HUES64 (cell line): ENCODE results near the gene MAPK14.

ENCODE experiments used
- H3K27ac ChIP-seq: 2 replicates; pipeline ENCODE4 v1.7.0; 2013; ENCODE audit warnings: low read depth, low read length, inconsistent platforms
- H3K27me3 ChIP-seq: 2 replicates; pipeline ENCODE4 v1.6.1; 2013; ENCODE audit warnings: mild to moderate bottlenecking, low read length; ENCODE audit not compliant: insufficient read depth
- H3K36me3 ChIP-seq: 2 replicates; pipeline ENCODE4 v1.6.1; 2013; ENCODE audit warnings: mild to moderate bottlenecking, low read length; ENCODE audit not compliant: insufficient read depth
- H3K4me1 ChIP-seq: 2 replicates; pipeline ENCODE4 v1.6.1; 2013; ENCODE audit warnings: mild to moderate bottlenecking, low read length, moderate library complexity; ENCODE audit not compliant: insufficient read depth
- H3K4me3 ChIP-seq: 2 replicates; pipeline ENCODE4 v1.5.1; 2013; ENCODE audit warnings: mild to moderate bottlenecking, low read length, moderate library complexity
- H3K9ac ChIP-seq: 2 replicates; pipeline ENCODE4 v1.6.1; 2013; ENCODE audit warnings: mild to moderate bottlenecking, low read depth, low read length
- H3K9me3 ChIP-seq: 2 replicates; pipeline ENCODE4 v1.6.1; 2013; ENCODE audit warnings: low read depth, low read length; ENCODE audit not compliant: insufficient read depth
- WGBS: fragments of 150-250, 120-280 bp; methylation state at CpG from one replicate; pipeline ENCODE4 v1.1.7; 2013; ENCODE audit warnings: missing lambda C conversion rate; 5-methylcytosine and 5-hydroxymethylcytosine counted together

MAPK14 gene

GRCh38 chr6:36129941-36130666 lies 102.5 kb downstream of the MAPK14 start, which contains the start of gene MAPK13:
Gene MAPK13, plus strand, starts transcription at chr6:36130513. Its CDS starts 70 bp downstream, at chr6:36130583.
- Histone ChIP-seq H3K9me3 (no peaks in the 10 kb centered on the region), H3K4me3 (peak within 1 kb of the TSS; percentile 51), H3K36me3 (no peaks in the 10 kb centered on the region), H3K27me3 (peaks cover 24% of the 10 kb centered on the region; the same call in 1 of the 2 replicates), H3K27ac (no peak within 1 kb of the TSS), H3K9ac (peak within 1 kb of the TSS; percentile 65), H3K4me1 (peaks cover 17% of the 10 kb centered on the region)
- 2% methylated on average over 59 of the region's 59 CpGs for WGBS

GRCh38 chr6:36130667-36131510 lies 103.3 kb downstream of the MAPK14 start:
- Histone ChIP-seq H3K9me3 (no peaks in the 10 kb centered on the region), H3K4me1 (peaks cover 17% of the 10 kb centered on the region), H3K27ac (no peak overlapping the region), H3K4me3 (peak overlapping the region; percentile 51), H3K27me3 (peaks cover 24% of the 10 kb centered on the region; the same call in 1 of the 2 replicates), H3K9ac (peak overlapping the region; percentile 62), H3K36me3 (no peaks in the 10 kb centered on the region)
- WGBS, result 41% methylated on average over 52 of the region's 52 CpGs

- no peak overlapping the region for H3K27ac ChIP-seq
- no peak overlapping the region for H3K4me3 ChIP-seq
- H3K9ac ChIP-seq, result no peak overlapping the region
Observed at GRCh38 chr6:36131511-36132245, 104.1 kb downstream of the MAPK14 start.

GRCh38 chr6:36132246-36132895 lies 104.8 kb downstream of the MAPK14 start:
- Histone ChIP-seq H3K27ac (no peak overlapping the region), H3K9me3 (no peaks in the 10 kb centered on the region), H3K9ac (no peak overlapping the region), H3K4me1 (peaks cover 17% of the 10 kb centered on the region), H3K4me3 (no peak overlapping the region), H3K27me3 (peaks cover 24% of the 10 kb centered on the region; the same call in 1 of the 2 replicates), H3K36me3 (peaks cover 4% of the 10 kb centered on the region; the same call in 1 of the 2 replicates)
- 68% methylated on average over 5 of the region's 5 CpGs for WGBS

More at GRCh38 chr6:36131511-36132245, 104.1 kb downstream of the MAPK14 start:
- peaks cover 24% of the 10 kb centered on the region; the same call in 1 of the 2 replicates for H3K27me3 ChIP-seq
- H3K9me3 ChIP-seq, result no peaks in the 10 kb centered on the region
- H3K36me3 ChIP-seq, result peaks cover 2% of the 10 kb centered on the region; the same call in 1 of the 2 replicates
- peaks cover 17% of the 10 kb centered on the region for H3K4me1 ChIP-seq
- 71% methylated on average over 8 of the region's 8 CpGs for WGBS

- no peak overlapping the region for H3K4me3 ChIP-seq
- H3K27me3 ChIP-seq, result peaks cover 24% of the 10 kb centered on the region; the same call in 1 of the 2 replicates
- no peak overlapping the region for H3K9ac ChIP-seq
- peaks cover 4% of the 10 kb centered on the region; the same call in 1 of the 2 replicates for H3K36me3 ChIP-seq
- WGBS, result 88% methylated on average over 4 of the region's 4 CpGs
- H3K27ac ChIP-seq, result no peak overlapping the region
- no peaks in the 10 kb centered on the region for H3K9me3 ChIP-seq
- peaks cover 17% of the 10 kb centered on the region for H3K4me1 ChIP-seq
Observed at GRCh38 chr6:36133148-36133547, 105.5 kb downstream of the MAPK14 start.

- Histone ChIP-seq H3K36me3 (peaks cover 4% of the 10 kb centered on the region; the same call in 1 of the 2 replicates), H3K27ac (no peak overlapping the region), H3K4me1 (peaks cover 17% of the 10 kb centered on the region), H3K9me3 (no peaks in the 10 kb centered on the region), H3K9ac (no peak overlapping the region), H3K27me3 (peaks cover 24% of the 10 kb centered on the region; the same call in 1 of the 2 replicates), H3K4me3 (no peak overlapping the region)
- WGBS, result 93% methylated on average over 4 of the region's 4 CpGs
Observed at GRCh38 chr6:36133912-36134311, 106.3 kb downstream of the MAPK14 start.

GRCh38 chr6:36135053-36135731 lies 107.6 kb downstream of the MAPK14 start:
- H3K4me1 ChIP-seq, result peaks cover 24% of the 10 kb centered on the region
- H3K36me3 ChIP-seq, result peaks cover 4% of the 10 kb centered on the region; the same call in 1 of the 2 replicates
- 95% methylated on average over 13 of the region's 13 CpGs for WGBS
- H3K9me3 ChIP-seq, result no peaks in the 10 kb centered on the region
- H3K9ac ChIP-seq, result no peak overlapping the region
- peaks cover 12% of the 10 kb centered on the region; the same call in 1 of the 2 replicates for H3K27me3 ChIP-seq
- no peak overlapping the region for H3K27ac ChIP-seq
- H3K4me3 ChIP-seq, result no peak overlapping the region

GRCh38 chr6:36136034-36136433 lies 108.4 kb downstream of the MAPK14 start:
- Histone ChIP-seq H3K4me1 (peaks cover 23% of the 10 kb centered on the region), H3K9me3 (no peaks in the 10 kb centered on the region), H3K36me3 (peaks cover 4% of the 10 kb centered on the region; the same call in 1 of the 2 replicates), H3K9ac (no peak overlapping the region), H3K4me3 (no peak overlapping the region), H3K27me3 (peaks cover 5% of the 10 kb centered on the region; the same call in 1 of the 2 replicates), H3K27ac (no peak overlapping the region)
- 96% methylated on average over 2 of the region's 2 CpGs for WGBS

GRCh38 chr6:36136551-36136950 lies 108.9 kb downstream of the MAPK14 start:
- peaks cover 4% of the 10 kb centered on the region; the same call in 1 of the 2 replicates for H3K36me3 ChIP-seq
- no peak overlapping the region for H3K27ac ChIP-seq
- H3K4me1 ChIP-seq, result peaks cover 18% of the 10 kb centered on the region
- WGBS, result 94% methylated on average over 12 of the region's 12 CpGs
- peaks cover under 1% of the 10 kb centered on the region; the same call in 1 of the 2 replicates for H3K27me3 ChIP-seq
- no peak overlapping the region for H3K9ac ChIP-seq
- H3K4me3 ChIP-seq, result no peak overlapping the region
- no peaks in the 10 kb centered on the region for H3K9me3 ChIP-seq

- WGBS, result 93% methylated on average over 15 of the region's 15 CpGs
- no peaks in the 10 kb centered on the region for H3K9me3 ChIP-seq
- H3K9ac ChIP-seq, result no peak overlapping the region
- H3K27ac ChIP-seq, result no peak overlapping the region
- peaks cover 9% of the 10 kb centered on the region for H3K4me1 ChIP-seq
- no peak overlapping the region for H3K4me3 ChIP-seq
- peaks cover 4% of the 10 kb centered on the region; the same call in 1 of the 2 replicates for H3K36me3 ChIP-seq
- no peaks in the 10 kb centered on the region for H3K27me3 ChIP-seq
Observed at GRCh38 chr6:36138667-36139066, 111.1 kb downstream of the MAPK14 start.
